Raji (cell line): Measurements from ENCODE around the gene TEN1.

Experiments
- POLR2A ChIP-seq: IDR thresholded peaks from 2 replicates; pipeline ENCODE4 v1.6.1; 2011; ENCODE audit warnings: low read depth, low read length, control low read depth; ENCODE audit not compliant: insufficient read depth

TEN1 gene

GRCh38 chr17:75965468-75965867 is 13.6 kb upstream of the TEN1 start:
- no peak for TF ChIP-seq POLR2A

GRCh38 chr17:75970011-75970523 is 9.0 kb upstream of the TEN1 start:
- TF ChIP-seq POLR2A, result no peak

- no peak for TF ChIP-seq POLR2A
Measured at GRCh38 chr17:75970626-75971025, 8.4 kb upstream of the TEN1 start.

- no peak for TF ChIP-seq POLR2A
Measured at GRCh38 chr17:75975757-75976174, 3.3 kb upstream of the TEN1 start.

GRCh38 chr17:75976175-75976848 is 2.7 kb upstream of the TEN1 start:
- no peak for TF ChIP-seq POLR2A

- TF ChIP-seq POLR2A, result no peak
Measured at GRCh38 chr17:75979705-75980187, 706 bp downstream of the TEN1 start.

GRCh38 chr17:75980188-75981018 is 1.4 kb downstream of the TEN1 start:
- TF ChIP-seq POLR2A, result no peak

GRCh38 chr17:75981019-75981615 is 2.1 kb downstream of the TEN1 start:
- no peak for TF ChIP-seq POLR2A

- TF ChIP-seq POLR2A, result no peak
Measured at GRCh38 chr17:75983501-75984181, 4.6 kb downstream of the TEN1 start.

- no peak for TF ChIP-seq POLR2A
Measured at GRCh38 chr17:75985986-75986385, 6.9 kb downstream of the TEN1 start.

GRCh38 chr17:75987041-75987440 is 8.0 kb downstream of the TEN1 start:
- no peak for TF ChIP-seq POLR2A

GRCh38 chr17:75991396-75991795 is 12.4 kb downstream of the TEN1 start:
- no peak for TF ChIP-seq POLR2A

GRCh38 chr17:75994802-75995370 is 15.8 kb downstream of the TEN1 start:
- no peak for TF ChIP-seq POLR2A

GRCh38 chr17:75995385-75995925 is 16.4 kb downstream of the TEN1 start:
- no peak for TF ChIP-seq POLR2A

GRCh38 chr17:75996665-75997590 is 17.9 kb downstream of the TEN1 start:
- TF ChIP-seq POLR2A, result no peak
